ENCODE results near the gene ERC1. TPM values are rescaled to one million over a fixed set of nuclear protein-coding genes. Genes with fewer than 3 reads are reported as not detected.

The ERC1 gene
- total and polyA plus RNA-seq, 2 of the 4 experiments (the other 2 are of a cell fraction) = 11.6 to 25.6 TPM

- peaks cover 30% of the 10 kb centered on the region for H4K20me1 ChIP-seq (ENCODE audit: insufficient read depth, low read length)
- no peak overlapping the region for H3K9ac ChIP-seq (ENCODE audit: low read depth, low read length)
- no peak overlapping the region for H2BK120ac ChIP-seq (ENCODE audit: low read depth, low read length)
- no peak overlapping the region for H2AFZ ChIP-seq (replicated peaks; ENCODE audit: low read length, poor library complexity)
- intact Hi-C loops (cut with micrococcal nuclease) = no loop called here
- TF ChIP-seq FOS (IDR thresholded peaks at IDR 0.05; ENCODE audit: low read depth, low read length) (no peak), RCOR1 (IDR thresholded peaks at IDR 0.05; ENCODE audit: insufficient replicate concordance, low read length) (no peak), MXI1 (IDR thresholded peaks at IDR 0.05; ENCODE audit: borderline replicate concordance, low read depth, low read length) (no peak), RFX5 (IDR thresholded peaks at IDR 0.05; ENCODE audit: low read depth, low read length) (no peak), RAD21 (IDR thresholded peaks at IDR 0.05; ENCODE audit: low read length) (no peak), BHLHE40 (IDR thresholded peaks at IDR 0.05; ENCODE audit: low read depth, low read length) (no peak), MAFK (IDR thresholded peaks at IDR 0.05; ENCODE audit: low read depth, low read length) (no peak), USF2 (IDR thresholded peaks at IDR 0.05; ENCODE audit: low read depth, low read length) (no peak), CHD1 (IDR thresholded peaks at IDR 0.05; ENCODE audit: low read depth, low read length) (no peak), MAZ (IDR thresholded peaks at IDR 0.05; ENCODE audit: borderline replicate concordance, low read depth, low read length) (no peak), ELK1 (IDR thresholded peaks at IDR 0.05; ENCODE audit: borderline replicate concordance, low read depth, low read length) (no peak), NFE2L2 (IDR thresholded peaks at IDR 0.05; ENCODE audit: low read depth, low read length) (no peak), SMC3 (IDR thresholded peaks at IDR 0.05; ENCODE audit: low read depth, low read length) (no peak), POLR2A (IDR thresholded peaks at IDR 0.05; ENCODE audit: low read depth, low read length) (no peak)
- TF ChIP-seq, protein P1, sequence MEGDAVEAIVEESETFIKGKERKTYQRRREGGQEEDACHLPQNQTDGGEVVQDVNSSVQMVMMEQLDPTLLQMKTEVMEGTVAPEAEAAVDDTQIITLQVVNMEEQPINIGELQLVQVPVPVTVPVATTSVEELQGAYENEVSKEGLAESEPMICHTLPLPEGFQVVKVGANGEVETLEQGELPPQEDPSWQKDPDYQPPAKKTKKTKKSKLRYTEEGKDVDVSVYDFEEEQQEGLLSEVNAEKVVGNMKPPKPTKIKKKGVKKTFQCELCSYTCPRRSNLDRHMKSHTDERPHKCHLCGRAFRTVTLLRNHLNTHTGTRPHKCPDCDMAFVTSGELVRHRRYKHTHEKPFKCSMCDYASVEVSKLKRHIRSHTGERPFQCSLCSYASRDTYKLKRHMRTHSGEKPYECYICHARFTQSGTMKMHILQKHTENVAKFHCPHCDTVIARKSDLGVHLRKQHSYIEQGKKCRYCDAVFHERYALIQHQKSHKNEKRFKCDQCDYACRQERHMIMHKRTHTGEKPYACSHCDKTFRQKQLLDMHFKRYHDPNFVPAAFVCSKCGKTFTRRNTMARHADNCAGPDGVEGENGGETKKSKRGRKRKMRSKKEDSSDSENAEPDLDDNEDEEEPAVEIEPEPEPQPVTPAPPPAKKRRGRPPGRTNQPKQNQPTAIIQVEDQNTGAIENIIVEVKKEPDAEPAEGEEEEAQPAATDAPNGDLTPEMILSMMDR (conservative IDR thresholded peaks at IDR 0.05; ENCODE audit: low read depth, low read length) = no peak
- no peaks in the 10 kb centered on the region for H3K27me3 ChIP-seq (ENCODE audit: control insufficient read depth, insufficient read depth, low read length)
- no peak overlapping the region for H3K18ac ChIP-seq (ENCODE audit: low read depth, low read length)
- H3K4me3 ChIP-seq (ENCODE audit: insufficient read depth, low read depth, low read length) = no peak overlapping the region
- POLR2A ChIA-PET (ENCODE audit: unreplicated experiment) = no interaction called here
- H3K79me1 ChIP-seq (ENCODE audit: low read depth in 1 of 2, low read length in 2 of 2) = peaks cover 28 to 50% of the 10 kb centered on the region in 2 experiments
- DNase-seq (no peak), ATAC-seq (ENCODE audit: low read depth) (no peak)
- peaks cover 1% of the 10 kb centered on the region; the same call in 1 of the 2 replicates for H3K36me3 ChIP-seq (ENCODE audit: control insufficient read depth, insufficient read depth, low read length)
- H2BK20ac ChIP-seq (ENCODE audit: low read depth, low read length) = no peak overlapping the region
- no peak overlapping the region for H3K56ac ChIP-seq (ENCODE audit: extremely low read depth, insufficient read depth, low read length)
- no peak overlapping the region for H3K23ac ChIP-seq (ENCODE audit: low read depth, low read length)
- WGBS, 2 experiments (ENCODE audit: extremely low coverage in 2 of 2, insufficient read length in 1 of 2) = no CpG with 5 or more reads among the region's 7 CpGs
- H2BK5ac ChIP-seq (ENCODE audit: low read depth, low read length, poor library complexity, severe bottlenecking) = no peak overlapping the region
- CTCF ChIA-PET = no interaction called here
- dilution Hi-C loops (cut with HindIII; ENCODE audit: low sequenced_read_pairs, unreplicated experiment) = no loop called here
- H4K5ac ChIP-seq (ENCODE audit: low read depth, low read length) = no peak overlapping the region
- no peak overlapping the region for H2AK9ac ChIP-seq (replicated peaks; ENCODE audit: low read depth, low read length, poor library complexity)
- in situ Hi-C loops (cut with MboI; ENCODE audit: low sequenced_read_pairs) = no loop called here
- H3K4me1 ChIP-seq (ENCODE audit: control insufficient read depth, insufficient read depth, low read length) = peaks cover 5% of the 10 kb centered on the region
- no peak overlapping the region for H4K91ac ChIP-seq (ENCODE audit: insufficient read depth, low read depth, low read length)
- no peaks in the 10 kb centered on the region for H3K9me1 ChIP-seq (ENCODE audit: insufficient read depth, low read length)
- no peak overlapping the region for H2BK15ac ChIP-seq (ENCODE audit: low read depth, low read length)
- H3K4me2 ChIP-seq (ENCODE audit: low read depth, low read length) = no peak overlapping the region
- H3K9me3 ChIP-seq (ENCODE audit: control insufficient read depth, insufficient read depth, low read length) = no peaks in the 10 kb centered on the region
- no peak overlapping the region for H2AK5ac ChIP-seq (ENCODE audit: low read depth, low read length)
- no TSS peak for BruUV-seq (replicated peaks)
- H4K8ac ChIP-seq (ENCODE audit: low read depth in 2 of 2, low read length in 2 of 2) = no peak overlapping the region
- H3K4ac ChIP-seq (ENCODE audit: low read depth, low read length) = no peak overlapping the region
- H3K27ac ChIP-seq (ENCODE audit: insufficient read depth, low read length) = no peak overlapping the region
- no peak overlapping the region for H3K14ac ChIP-seq (replicated peaks; ENCODE audit: low read depth, low read length)
These were observed 17.0 kb downstream of the ERC1 start for GRCh38 chr12:1007994-1008393.
